Skeletal muscle cell (primary cell): ENCODE measurements around the gene EXOSC7.
"Not testable (repeated sequence)": the region's sequence is repeated elsewhere in the genome, so short reads cannot be mapped to it uniquely, and the experiment has no call there.

Experiments used
- DNase-seq: peaks from one replicate; pipeline ENCODE4 v3.0.0-alpha.2; 2010; ENCODE audit warnings: low read depth
- H3K4me3 ChIP-seq: 2 replicates; pipeline ENCODE4 v1.5.1; 2011; ENCODE audit warnings: low read depth, mild to moderate bottlenecking, control low read depth, low read length, moderate library complexity

The EXOSC7 gene

GRCh38 chr3:45037720-45038455 lies 61.8 kb downstream of the EXOSC7 start:
- DNase-seq: peak; percentile 64
- no peak overlapping the region for H3K4me3 ChIP-seq

GRCh38 chr3:45041666-45042065 lies 65.6 kb downstream of the EXOSC7 start:
- DNase-seq: no peak
- H3K4me3 ChIP-seq: no peak overlapping the region

DNA sequence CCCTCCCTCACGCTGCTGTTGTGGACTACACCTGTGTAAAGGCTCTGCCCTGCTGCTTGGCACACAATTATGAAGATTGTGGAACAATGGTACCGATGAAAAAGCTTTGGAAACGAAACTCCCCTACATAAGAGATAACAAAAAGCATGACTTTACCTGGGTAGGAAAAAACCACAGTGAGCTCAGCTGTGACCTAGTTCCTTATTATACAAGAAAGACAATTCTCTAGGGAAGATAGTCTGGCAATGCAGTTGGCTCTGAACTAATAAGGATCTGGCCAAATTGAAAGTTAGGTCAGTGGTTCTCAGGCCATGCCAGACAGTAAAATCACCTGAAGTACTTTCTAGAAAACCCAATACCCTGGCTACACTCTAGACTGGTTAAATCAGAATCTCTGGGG lies 66.1 kb downstream of the EXOSC7 start:
- no peak overlapping the region for H3K4me3 ChIP-seq
- DNase-seq: no peak

DNA sequence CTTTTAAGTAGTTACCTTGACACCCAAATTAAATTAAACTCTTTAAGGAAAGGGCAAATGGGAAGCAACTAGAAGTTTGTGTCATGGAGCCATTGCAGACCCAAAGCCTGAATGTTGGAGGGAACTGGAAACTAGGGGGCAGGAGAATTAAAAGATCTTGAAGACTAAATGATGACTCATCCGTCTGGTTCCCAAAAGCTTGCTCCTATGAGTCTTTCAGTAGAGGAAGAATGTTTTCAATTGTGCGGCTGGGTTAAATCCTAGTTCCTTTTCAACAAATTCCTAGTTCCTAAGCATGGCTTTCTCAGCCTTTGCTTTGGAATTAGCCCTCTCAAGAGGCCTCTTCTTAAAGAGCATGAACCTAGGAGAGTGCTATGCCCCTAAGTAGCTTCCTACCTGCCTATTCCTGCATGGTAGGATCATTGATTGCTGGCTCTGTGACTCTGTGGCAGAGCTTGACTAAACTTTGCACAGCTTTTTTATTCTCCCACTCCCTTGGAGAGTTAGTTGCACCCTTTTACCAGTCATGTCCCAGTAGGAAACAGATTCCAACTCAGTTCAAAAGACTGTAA lies 67.8 kb downstream of the EXOSC7 start:
- no peak overlapping the region for H3K4me3 ChIP-seq
- DNase-seq: peak; percentile 71

GRCh38 chr3:45048244-45048643 lies 72.2 kb downstream of the EXOSC7 start:
- DNase-seq: no peak
- H3K4me3 ChIP-seq: no peak overlapping the region

DNA sequence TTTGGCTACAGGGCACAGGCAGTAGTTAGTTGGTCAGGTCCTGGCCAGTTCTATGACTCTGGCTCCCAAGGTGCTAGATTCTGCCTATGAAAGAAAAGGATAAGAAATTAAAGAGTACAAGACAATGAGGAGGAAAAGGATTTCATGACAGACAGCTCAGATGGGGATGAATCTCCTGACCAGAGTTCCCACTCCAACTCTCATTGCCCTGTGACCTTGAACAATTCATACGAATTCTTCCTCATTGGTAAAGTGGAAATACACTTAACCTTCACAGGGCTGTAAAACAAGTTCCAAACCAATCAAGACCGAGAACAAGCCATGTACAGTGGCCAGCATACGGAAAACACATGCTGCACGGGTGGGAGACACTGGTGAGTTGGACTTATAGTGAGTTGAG lies 73.8 kb downstream of the EXOSC7 start:
- H3K4me3 ChIP-seq: no peak overlapping the region
- DNase-seq: no peak

DNA sequence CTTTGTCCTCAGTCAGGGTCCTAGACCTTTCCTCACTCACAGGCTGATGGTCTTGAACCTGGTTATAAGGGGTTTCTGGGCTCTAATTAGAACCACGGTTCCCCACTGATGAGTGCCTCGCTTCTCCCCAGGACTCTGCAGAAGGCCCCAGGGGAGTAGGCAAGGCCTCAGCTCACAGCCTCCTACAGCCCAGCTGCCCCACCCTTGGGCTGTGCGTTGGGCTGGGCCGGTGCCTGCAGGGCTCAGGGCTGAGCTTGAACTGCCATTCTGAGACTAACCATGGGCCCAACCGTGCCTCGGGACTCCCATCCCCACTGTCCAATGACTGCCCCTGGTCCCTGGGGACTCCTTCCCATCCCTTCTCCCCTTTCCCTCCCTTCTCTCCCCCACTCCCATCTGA lies 75.6 kb downstream of the EXOSC7 start:
- H3K4me3 ChIP-seq: no peak overlapping the region
- no peak for DNase-seq

- DNase-seq, H3K4me3 ChIP-seq: not testable (repeated sequence)
These were observed 77.8 kb downstream of the EXOSC7 start for GRCh38 chr3:45053805-45054195.

DNA sequence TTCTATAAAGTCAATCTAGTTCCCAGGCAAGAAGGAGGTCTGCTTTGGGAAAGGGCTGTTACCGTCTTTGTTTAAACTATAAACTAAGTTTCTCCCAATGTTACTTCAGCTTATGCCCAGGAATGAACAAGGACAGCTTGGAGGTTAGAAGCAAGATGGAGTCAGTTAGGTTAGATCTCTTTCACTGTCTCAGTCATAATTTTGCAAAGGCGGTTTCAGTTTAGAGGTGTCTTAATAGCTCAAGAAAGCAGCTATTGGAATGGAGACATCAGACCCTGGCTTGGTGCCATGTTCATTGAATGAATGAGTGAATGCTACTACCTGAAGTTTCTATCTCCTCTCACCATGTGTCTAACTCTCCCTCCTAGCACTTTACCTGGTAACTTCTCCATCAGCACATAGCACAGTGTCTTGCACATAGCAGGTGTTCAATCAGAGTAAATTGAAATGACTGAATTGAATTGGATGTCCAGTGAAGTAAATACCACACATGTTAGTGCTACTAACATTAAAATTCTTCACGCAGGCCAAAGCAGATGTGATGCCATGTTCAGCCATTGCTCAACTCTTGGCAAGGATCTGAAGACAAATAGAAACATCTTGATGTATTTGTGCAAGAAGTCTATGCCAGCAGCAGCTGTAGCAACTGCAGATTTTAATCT lies 78.3 kb downstream of the EXOSC7 start:
- peak; percentile 78 for DNase-seq
- no peak overlapping the region for H3K4me3 ChIP-seq

DNA sequence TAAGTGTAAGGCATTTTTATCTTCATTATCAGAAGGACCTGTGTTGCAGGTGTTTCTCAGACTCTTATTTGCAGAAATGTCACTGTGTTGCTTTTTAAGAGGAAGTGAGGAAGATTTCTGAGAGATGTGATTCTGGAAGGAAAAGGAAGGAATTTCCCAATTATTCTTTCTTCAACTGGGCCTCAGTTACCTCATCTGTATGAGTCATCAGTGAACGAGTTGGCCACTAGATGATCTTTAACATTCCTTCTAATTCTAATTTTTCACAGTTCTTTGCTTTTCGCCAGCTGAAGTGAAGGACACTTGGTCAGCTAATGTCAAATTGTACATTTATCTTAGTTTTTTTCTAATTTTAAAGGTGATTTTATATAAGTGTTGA lies 79.0 kb downstream of the EXOSC7 start:
- no peak overlapping the region for H3K4me3 ChIP-seq
- DNase-seq: no peak

- peak; percentile 44 for DNase-seq
- no peak overlapping the region for H3K4me3 ChIP-seq
These were observed 79.5 kb downstream of the EXOSC7 start for GRCh38 chr3:45055411-45056143.

DNA sequence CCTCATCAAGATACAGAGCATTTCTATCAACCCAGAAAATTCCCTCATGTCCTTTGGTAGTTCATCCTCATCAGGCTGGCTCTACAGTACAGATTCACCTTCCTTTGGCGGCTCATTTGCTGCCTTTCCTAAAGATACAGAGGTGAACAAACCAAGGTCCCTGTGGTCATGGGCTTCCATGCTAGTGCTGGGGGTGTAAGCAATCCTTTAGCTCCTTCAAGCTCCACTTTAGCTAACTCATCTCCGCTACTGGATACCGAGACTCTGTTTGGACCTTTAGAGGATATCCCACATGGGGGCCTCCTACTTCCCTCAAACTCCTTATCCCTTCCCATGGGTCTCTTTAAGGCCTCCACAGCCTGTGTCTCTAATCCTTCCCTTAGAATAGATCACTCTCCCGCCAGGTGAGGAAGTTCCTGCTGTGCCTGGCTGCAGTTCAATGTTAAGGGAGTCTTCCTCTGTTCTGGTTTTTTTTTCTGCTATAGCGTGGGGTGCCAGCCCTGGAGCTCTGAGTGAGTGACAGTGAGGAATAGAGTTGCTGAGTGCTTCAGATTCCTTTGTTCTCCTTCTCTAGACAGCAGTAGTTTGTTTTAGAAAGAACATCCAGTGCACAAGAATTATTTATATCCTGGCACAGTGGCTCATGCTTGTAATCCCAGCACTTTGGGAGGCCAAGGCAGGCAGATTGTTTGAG lies 80.7 kb downstream of the EXOSC7 start:
- DNase-seq: no peak
- no peak overlapping the region for H3K4me3 ChIP-seq

GRCh38 chr3:45057557-45057956 lies 81.5 kb downstream of the EXOSC7 start:
- H3K4me3 ChIP-seq: no peak overlapping the region
- no peak for DNase-seq

GRCh38 chr3:45059132-45059531 lies 83.1 kb downstream of the EXOSC7 start:
- H3K4me3 ChIP-seq: no peak overlapping the region

GRCh38 chr3:45060165-45060892 lies 84.3 kb downstream of the EXOSC7 start:
- H3K4me3 ChIP-seq: no peak overlapping the region
- DNase-seq: no peak

More at GRCh38 chr3:45059132-45059531, 83.1 kb downstream of the EXOSC7 start:
- DNase-seq: no peak
